ENCODE measurements around the gene VGF. TPM values are rescaled to one million over a fixed set of nuclear protein-coding genes. Genes with fewer than 3 reads are reported as not detected.

VGF gene
- total RNA-seq, 1 donor from 2014 or later = 0.10 TPM

- no peak for DNase-seq
Measured at GRCh38 chr7:101165958-101166647, 734 bp upstream of the VGF start.

GRCh38 chr7:101164071-101164840, 1.1 kb downstream of the VGF start:
- DNase-seq = no peak

GRCh38 chr7:101163279-101164070, 1.9 kb downstream of the VGF start:
- DNase-seq = no peak

- no peak for DNase-seq
Measured at GRCh38 chr7:101162551-101163278, 2.7 kb downstream of the VGF start.

- no peak for DNase-seq
Measured at GRCh38 chr7:101161692-101162471, 3.5 kb downstream of the VGF start.

- DNase-seq = no peak
Measured at GRCh38 chr7:101160910-101161309, 4.5 kb downstream of the VGF start.

- no peak for DNase-seq
Measured at GRCh38 chr7:101159696-101160674, 5.4 kb downstream of the VGF start.

- no peak for DNase-seq
Measured at GRCh38 chr7:101156866-101157589, 8.3 kb downstream of the VGF start.

- DNase-seq = no peak
Measured at GRCh38 chr7:101156277-101156676, 9.1 kb downstream of the VGF start.

GRCh38 chr7:101155303-101155702, 10.1 kb downstream of the VGF start:
- DNase-seq = no peak

GRCh38 chr7:101154693-101155102, 10.7 kb downstream of the VGF start:
- no peak for DNase-seq

- peak; percentile 87 for DNase-seq
Measured at GRCh38 chr7:101153969-101154692, 11.2 kb downstream of the VGF start, which contains the start of gene AP1S1. AP1S1 (plus strand) TSS chr7:101154476; CDS start chr7:101154515, 39 bp downstream.

- DNase-seq = no peak
Measured at GRCh38 chr7:101151908-101152651, 13.3 kb downstream of the VGF start.

- no peak for DNase-seq
Measured at GRCh38 chr7:101140746-101141382, 24.5 kb downstream of the VGF start.

GRCh38 chr7:101140339-101140699, 25.1 kb downstream of the VGF start:
- no peak for DNase-seq

- peak; percentile 59 for DNase-seq
Measured at GRCh38 chr7:101138213-101138870, 27.0 kb downstream of the VGF start.

- no peak for DNase-seq
Measured at GRCh38 chr7:101137651-101138212, 27.6 kb downstream of the VGF start.

All from skin of body (tissue), 2 donors.